Hepatocyte (in vitro differentiated cells): Measurements from ENCODE around the gene CELSR1. TPM values are rescaled to one million over a fixed set of nuclear protein-coding genes. Genes with fewer than 3 reads are reported as not detected.

Experiments
- DNase-seq: peaks from one replicate; pipeline ENCODE4 v3.0.0-alpha.2; 2016; ENCODE audit warnings: low spot score
- H2AFZ ChIP-seq: fragments of 200-600 bp; sonication (generic); 2 replicates; pipeline ENCODE4 v1.6.0; 2016; ENCODE audit warnings: antibody characterized with exemption, mild to moderate bottlenecking
- H3K27ac ChIP-seq: fragments of 200-600 bp; sonication (generic); 2 replicates; pipeline ENCODE4 v1.5.1; 2016; ENCODE audit warnings: mild to moderate bottlenecking
- H3K27me3 ChIP-seq: fragments of 200-600 bp; sonication (generic); 2 replicates; pipeline ENCODE4 v1.6.1; 2016
- H3K36me3 ChIP-seq: fragments of 200-600 bp; sonication (generic); replicated peaks from 2 replicates; pipeline ENCODE4 v1.5.1; 2016; ENCODE audit warnings: low read depth; ENCODE audit not compliant: insufficient read depth
- H3K4me1 ChIP-seq: fragments of 200-600 bp; sonication (generic); 2 replicates; pipeline ENCODE4 v1.5.1; 2016; ENCODE audit warnings: mild to moderate bottlenecking, moderate library complexity; ENCODE audit not compliant: insufficient read depth
- H3K4me2 ChIP-seq: fragments of 200-600 bp; sonication (generic); 2 replicates; pipeline ENCODE4 v1.6.0; 2016
- H3K4me3 ChIP-seq: fragments of 200-600 bp; sonication (generic); 2 replicates; pipeline ENCODE4 v1.5.1; 2016; ENCODE audit warnings: mild to moderate bottlenecking
- H3K79me2 ChIP-seq: fragments of 200-600 bp; sonication (generic); 2 replicates; pipeline ENCODE4 v1.6.0; 2017; ENCODE audit warnings: mild to moderate bottlenecking
- H3K9me2 ChIP-seq: fragments of 200-600 bp; sonication (generic); replicated peaks from 2 replicates; pipeline ENCODE4 v1.6.0; 2017; ENCODE audit warnings: mild to moderate bottlenecking; ENCODE audit not compliant: insufficient read depth
- H3K9me3 ChIP-seq: fragments of 200-600 bp; sonication (generic); 2 replicates; pipeline ENCODE4 v1.5.1; 2016; ENCODE audit warnings: low read depth, mild to moderate bottlenecking
- H4K20me1 ChIP-seq: fragments of 200-600 bp; sonication (generic); 2 replicates; pipeline ENCODE4 v1.6.0; 2016; ENCODE audit warnings: mild to moderate bottlenecking; ENCODE audit not compliant: insufficient read depth, poor library complexity, severe bottlenecking
- EZH2 ChIP-seq: fragments of 200-600 bp; sonication (generic); IDR thresholded peaks from 2 replicates; pipeline ENCODE4 v1.6.1; 2016; ENCODE audit warnings: antibody characterized with exemption, mild to moderate bottlenecking, borderline replicate concordance
- EZH2phosphoT487 ChIP-seq: fragments of 200-600 bp; sonication (generic); IDR thresholded peaks from one replicate; pipeline ENCODE4 v1.6.1; 2018; ENCODE audit warnings: antibody characterized with exemption, mild to moderate bottlenecking, low read depth, moderate library complexity; ENCODE audit not compliant: unreplicated experiment, severe bottlenecking
- WGBS: methylation state at CpG from one replicate; pipeline ENCODE4 v1.1.6; 2016; ENCODE audit warnings: low lambda C conversion rate; ENCODE audit errors: missing lambda C conversion rate; 5-methylcytosine and 5-hydroxymethylcytosine counted together
- polyA plus RNA-seq: library from polyadenylated mRNA; unstranded; fragments of >200 nt; fragmentation: Nextera tagmentation; extraction: Ambion mirVana; gene quantifications from 2 replicates; pipeline ENCODE4 v1.2.1, GENCODE V29; 2016
- total RNA-seq: library from RNA; depleted of rRNA; stranded (reverse); fragments of >200 nt; gene quantifications from 2 replicates; pipeline ENCODE4 v1.2.3, GENCODE V29; 2014
- TF ChIP-seq, protein P1 (sequence below): fragments of 200-600 bp; sonication (generic); IDR thresholded peaks from 2 replicates; pipeline ENCODE4 v1.5.1; 2016; ENCODE audit warnings: antibody characterized with exemption, mild to moderate bottlenecking; ENCODE audit not compliant: poor library complexity

CELSR1 gene
- total and polyA plus RNA-seq, 2 experiments from 2014 or later = 3.0 to 8.7 TPM

DNA sequence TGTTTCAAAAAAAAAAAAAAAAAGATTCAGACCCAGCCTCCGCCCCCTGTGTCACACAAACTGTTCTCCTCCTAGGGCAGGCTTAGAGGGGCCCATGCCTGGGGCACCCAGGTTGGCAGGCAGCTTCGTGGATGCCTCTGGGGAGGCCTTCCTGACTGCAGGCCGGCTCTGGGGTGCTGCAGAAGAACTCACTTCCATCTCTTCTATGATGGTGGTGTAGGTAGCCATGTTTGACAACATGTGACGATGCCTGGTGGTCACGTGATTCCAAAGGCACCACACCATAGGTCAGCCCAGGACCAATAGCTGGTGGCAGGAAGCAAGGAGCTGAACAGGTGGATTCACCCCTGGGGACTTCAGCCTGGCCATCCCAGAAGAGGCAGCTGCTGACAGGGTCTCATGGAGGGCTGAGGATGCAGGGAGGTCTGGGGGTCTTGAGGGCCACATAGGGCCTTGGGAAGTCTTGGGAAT is 24.1 kb upstream of the CELSR1 start:
- Histone ChIP-seq H3K4me1 (peaks cover 10% of the 10 kb centered on the region), H3K4me2 (no peak overlapping the region), H3K79me2 (no peaks in the 10 kb centered on the region), H4K20me1 (no peaks in the 10 kb centered on the region), H2AFZ (no peak overlapping the region), H3K27me3 (no peaks in the 10 kb centered on the region), H3K9me2 (no peaks in the 10 kb centered on the region), H3K27ac (no peak overlapping the region), H3K9me3 (no peaks in the 10 kb centered on the region), H3K36me3 (no peaks in the 10 kb centered on the region), H3K4me3 (no peak overlapping the region)
- DNase-seq = no peak
- 88% methylated on average over 5 of the region's 5 CpGs for WGBS
- TF ChIP-seq EZH2phosphoT487 (no peak), EZH2 (no peak)
- TF ChIP-seq, protein P1, sequence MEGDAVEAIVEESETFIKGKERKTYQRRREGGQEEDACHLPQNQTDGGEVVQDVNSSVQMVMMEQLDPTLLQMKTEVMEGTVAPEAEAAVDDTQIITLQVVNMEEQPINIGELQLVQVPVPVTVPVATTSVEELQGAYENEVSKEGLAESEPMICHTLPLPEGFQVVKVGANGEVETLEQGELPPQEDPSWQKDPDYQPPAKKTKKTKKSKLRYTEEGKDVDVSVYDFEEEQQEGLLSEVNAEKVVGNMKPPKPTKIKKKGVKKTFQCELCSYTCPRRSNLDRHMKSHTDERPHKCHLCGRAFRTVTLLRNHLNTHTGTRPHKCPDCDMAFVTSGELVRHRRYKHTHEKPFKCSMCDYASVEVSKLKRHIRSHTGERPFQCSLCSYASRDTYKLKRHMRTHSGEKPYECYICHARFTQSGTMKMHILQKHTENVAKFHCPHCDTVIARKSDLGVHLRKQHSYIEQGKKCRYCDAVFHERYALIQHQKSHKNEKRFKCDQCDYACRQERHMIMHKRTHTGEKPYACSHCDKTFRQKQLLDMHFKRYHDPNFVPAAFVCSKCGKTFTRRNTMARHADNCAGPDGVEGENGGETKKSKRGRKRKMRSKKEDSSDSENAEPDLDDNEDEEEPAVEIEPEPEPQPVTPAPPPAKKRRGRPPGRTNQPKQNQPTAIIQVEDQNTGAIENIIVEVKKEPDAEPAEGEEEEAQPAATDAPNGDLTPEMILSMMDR = no peak

DNA sequence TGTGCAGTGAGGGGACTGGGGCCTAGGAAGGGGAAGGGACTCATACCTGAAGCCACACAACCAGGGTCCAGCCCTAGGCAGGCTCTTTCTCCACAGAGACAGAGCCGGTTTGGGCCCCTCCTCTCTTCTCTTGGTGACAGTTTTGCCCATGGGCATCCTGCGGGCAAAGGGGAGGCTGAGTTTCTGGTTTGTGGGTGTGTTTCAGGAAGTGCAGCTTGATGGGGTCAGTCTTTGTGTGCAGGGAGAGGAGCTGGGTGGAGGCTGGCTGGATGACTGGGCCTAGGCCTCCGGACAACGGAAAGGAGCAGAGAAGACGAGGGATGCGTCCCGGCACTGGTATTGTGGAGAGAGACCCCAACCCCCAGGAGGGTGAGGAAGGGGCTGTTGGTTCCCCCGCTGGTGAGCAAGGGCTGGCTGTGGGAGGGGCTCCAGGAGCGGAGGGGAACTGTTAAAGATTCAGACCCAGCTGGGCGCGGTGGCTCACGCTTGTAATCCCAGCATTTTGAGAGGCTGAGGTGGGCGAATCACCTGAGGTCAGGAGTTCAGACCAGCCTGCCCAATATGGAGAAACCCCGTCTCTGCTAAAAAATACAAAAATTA is 23.4 kb upstream of the CELSR1 start:
- H3K9me3 ChIP-seq = no peaks in the 10 kb centered on the region
- H4K20me1 ChIP-seq = no peaks in the 10 kb centered on the region
- DNase-seq = no peak
- H2AFZ ChIP-seq = no peak overlapping the region
- TF ChIP-seq, protein P1 = no peak
- no peak for TF ChIP-seq EZH2
- no peak overlapping the region for H3K27ac ChIP-seq
- no peaks in the 10 kb centered on the region for H3K27me3 ChIP-seq
- no peaks in the 10 kb centered on the region for H3K36me3 ChIP-seq
- no peak overlapping the region for H3K4me3 ChIP-seq
- H3K9me2 ChIP-seq = no peaks in the 10 kb centered on the region
- H3K79me2 ChIP-seq = no peaks in the 10 kb centered on the region
- peaks cover 10% of the 10 kb centered on the region for H3K4me1 ChIP-seq
- 95% methylated on average over 14 of the region's 14 CpGs for WGBS
- H3K4me2 ChIP-seq = no peak overlapping the region

DNA sequence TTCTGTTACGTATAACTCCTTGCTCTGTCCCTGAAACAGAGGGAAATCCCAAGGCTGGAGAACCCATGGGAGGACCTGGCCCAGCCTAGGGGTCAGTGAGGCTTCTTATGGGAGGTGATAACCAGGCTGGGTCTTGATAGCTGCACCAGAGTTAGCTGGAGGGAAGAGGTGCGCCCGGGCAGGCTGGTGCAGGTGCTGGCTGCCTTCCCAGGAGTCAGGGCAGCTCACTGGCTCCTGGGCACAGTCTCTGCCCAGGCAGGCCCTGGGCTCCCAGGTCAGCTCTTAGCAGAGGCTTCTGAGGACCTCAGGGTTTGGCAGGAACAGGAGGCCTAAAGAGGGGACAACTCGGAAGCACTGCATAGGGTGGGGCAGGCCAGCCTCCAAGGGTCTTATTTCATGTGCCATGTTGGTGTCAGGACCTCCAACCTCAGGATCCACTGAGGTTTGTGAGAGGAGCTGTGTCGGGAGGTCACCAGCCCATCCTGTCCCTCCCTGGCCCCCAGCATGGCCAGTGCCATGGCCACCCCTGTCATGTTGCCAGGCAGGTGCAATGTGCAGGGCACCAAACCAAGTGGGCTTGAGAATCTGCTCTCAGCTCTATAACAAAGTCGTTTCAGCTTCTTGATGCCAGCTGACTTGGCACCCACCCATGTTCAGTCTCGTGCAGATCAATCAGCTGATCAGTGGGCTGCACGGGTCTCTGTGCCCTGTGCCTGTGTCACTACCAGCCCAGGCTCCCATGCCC is 20.5 kb upstream of the CELSR1 start:
- no peak overlapping the region for H2AFZ ChIP-seq
- no peaks in the 10 kb centered on the region for H3K9me3 ChIP-seq
- H3K27me3 ChIP-seq = no peaks in the 10 kb centered on the region
- 82% methylated on average over 7 of the region's 8 CpGs for WGBS
- H4K20me1 ChIP-seq = no peaks in the 10 kb centered on the region
- no peaks in the 10 kb centered on the region for H3K79me2 ChIP-seq
- TF ChIP-seq EZH2 (no peak), EZH2phosphoT487 (no peak)
- TF ChIP-seq, protein P1 = no peak
- no peaks in the 10 kb centered on the region for H3K36me3 ChIP-seq
- H3K27ac ChIP-seq = no peak overlapping the region
- H3K9me2 ChIP-seq = no peaks in the 10 kb centered on the region
- no peak overlapping the region for H3K4me2 ChIP-seq
- no peaks in the 10 kb centered on the region for H3K4me1 ChIP-seq
- H3K4me3 ChIP-seq = no peak overlapping the region
- no peak for DNase-seq
